Endothelial cell of umbilical vein (primary cell): ENCODE data around the gene WDR31. TPM values are rescaled to one million over a fixed set of nuclear protein-coding genes. Genes with fewer than 3 reads are reported as not detected.

Experiments
- BruUV-seq: library from RNA; stranded (reverse); fragments of 400-500 nt; replicated peaks from 2 replicates; lab custom pipeline; 2021; lab: Mats Ljungman, UMichigan
- CTCF ChIA-PET: fragments of 300-600, 350-600 bp; sonication (Branson Sonifier 250); formaldehyde crosslinking; loops from one replicate; lab custom pipeline; 2021; ENCODE audit warnings: antibody characterized with exemption, inconsistent platforms; lab: Charles Lee
- POLR2A ChIA-PET: fragments of 300-600, 350-600 bp; sonication (Branson Sonifier 250); formaldehyde crosslinking; loops from one replicate; lab custom pipeline; 2021; ENCODE audit warnings: antibody characterized with exemption, inconsistent platforms; lab: Charles Lee
- DNase-seq: peaks from one replicate; pipeline ENCODE4 v3.0.0-alpha.2; 2011; ENCODE audit warnings: low read depth, low spot score
- FAIRE-seq: peaks from 2 replicates; lab custom pipeline; 2011; peaks lifted over from hg19 to GRCh38; lab: Jason Lieb, UNC
- H2AFZ ChIP-seq: 2 replicates; pipeline ENCODE4 v1.6.0; 2012; ENCODE audit warnings: low read depth, low read length, control low read depth, inconsistent platforms
- H3K27ac ChIP-seq: 2 replicates; pipeline ENCODE4 v1.5.1; 2011; ENCODE audit warnings: low read depth, mild to moderate bottlenecking, control low read depth, low read length, moderate library complexity; ENCODE audit not compliant: insufficient read depth
- H3K27me3 ChIP-seq, 2 experiments: 2 replicates each; pipeline versions ENCODE4 v1.6.0 to v1.6.1; 2011; ENCODE audit warnings: low read length in 2 of 2, mixed read lengths in 1 of 2; ENCODE audit not compliant: control insufficient read depth in 2 of 2, insufficient read depth in 2 of 2
- H3K36me3 ChIP-seq, 2 experiments: 2 replicates in 1 of 2; 3 replicates in 1 of 2; pipeline ENCODE4 v1.5.1; 2011; ENCODE audit warnings: low read length in 2 of 2, mild to moderate bottlenecking in 1 of 2, moderate library complexity in 1 of 2; ENCODE audit not compliant: control insufficient read depth in 2 of 2, insufficient read depth in 2 of 2; ENCODE audit errors: extremely low read depth in 1 of 2
- H3K4me1 ChIP-seq: 3 replicates; pipeline ENCODE4 v1.5.1; 2011; ENCODE audit warnings: mild to moderate bottlenecking, low read length; ENCODE audit not compliant: control insufficient read depth, insufficient read depth; ENCODE audit errors: extremely low read depth
- H3K4me2 ChIP-seq: 2 replicates; pipeline ENCODE4 v1.6.1; 2011; ENCODE audit warnings: low read length, control low read depth, mixed read lengths; ENCODE audit not compliant: insufficient read depth
- H3K4me3 ChIP-seq, 3 experiments: fragments of 200-600 bp in 1 of 3; sonication (generic), shearing (Covaris generic) in 1 of 3; replicated peaks in 1 of 3; 2 replicates each; pipeline ENCODE4 v1.5.1; 2011 to 2016; ENCODE audit warnings: control low read depth in 3 of 3, low read length in 3 of 3, mild to moderate bottlenecking in 2 of 3, inconsistent platforms in 1 of 3, low read depth in 1 of 3, moderate library complexity in 1 of 3; ENCODE audit not compliant: insufficient read depth in 1 of 3
- H3K79me2 ChIP-seq: 2 replicates; pipeline ENCODE4 v1.6.0; 2012; ENCODE audit warnings: low read length, inconsistent platforms; ENCODE audit not compliant: control insufficient read depth, insufficient read depth
- H3K9ac ChIP-seq: replicated peaks from 2 replicates; pipeline ENCODE3; 2011; ENCODE audit warnings: low read length, control low read depth; ENCODE audit not compliant: insufficient read depth; ENCODE audit errors: extremely low read depth
- H3K9me1 ChIP-seq: replicated peaks from 3 replicates; pipeline ENCODE4 v1.6.0; 2011; ENCODE audit warnings: mild to moderate bottlenecking, low read length; ENCODE audit not compliant: control insufficient read depth, insufficient read depth; ENCODE audit errors: extremely low read depth
- H3K9me3 ChIP-seq: replicated peaks from 2 replicates; pipeline ENCODE4 v1.5.1; 2012; ENCODE audit warnings: low read length, inconsistent platforms; ENCODE audit not compliant: control insufficient read depth, insufficient read depth
- H4K20me1 ChIP-seq: replicated peaks from 2 replicates; pipeline ENCODE3; 2011; ENCODE audit warnings: mild to moderate bottlenecking, low read length; ENCODE audit not compliant: control insufficient read depth, insufficient read depth; ENCODE audit errors: extremely low read depth
- CTCF ChIP-seq, 2 donors: IDR thresholded peaks; 1 replicate in 1 of 2; 2 replicates in 1 of 2; pipeline ENCODE4 v1.5.1; 2011; ENCODE audit warnings: low read length in 2 of 2, mild to moderate bottlenecking in 2 of 2, moderate library complexity in 2 of 2, control low read depth in 1 of 2, inconsistent platforms in 1 of 2, low read depth in 1 of 2; ENCODE audit not compliant: insufficient read depth in 1 of 2; ENCODE audit errors: extremely low read depth in 1 of 2
- EZH2 ChIP-seq: IDR thresholded peaks from 2 replicates; pipeline ENCODE4 v1.6.1; 2012; ENCODE audit warnings: borderline replicate concordance, low read depth, mild to moderate bottlenecking, moderate library complexity, low read length, inconsistent platforms; ENCODE audit not compliant: severe bottlenecking
- FOS ChIP-seq: IDR thresholded peaks from 2 replicates; pipeline ENCODE4 v1.6.1; 2011; ENCODE audit warnings: mild to moderate bottlenecking, low read length, moderate library complexity, borderline replicate concordance; ENCODE audit not compliant: insufficient read depth
- GATA2 ChIP-seq: IDR thresholded peaks from 2 replicates; pipeline ENCODE4 v1.7.0; 2011; ENCODE audit warnings: low read depth, mild to moderate bottlenecking, moderate library complexity, mixed read lengths, low read length; ENCODE audit not compliant: insufficient read length, insufficient read depth
- JUN ChIP-seq: IDR thresholded peaks from 2 replicates; pipeline ENCODE4 v1.6.1; 2011; ENCODE audit warnings: borderline replicate concordance, low read depth; ENCODE audit not compliant: insufficient read length, insufficient read depth
- MAX ChIP-seq: IDR thresholded peaks from 2 replicates; pipeline ENCODE4 v1.6.1; 2011; ENCODE audit not compliant: insufficient read depth, insufficient read length
- MYC ChIP-seq: IDR thresholded peaks from one replicate; pipeline ENCODE4 v1.6.1; 2011; ENCODE audit warnings: mild to moderate bottlenecking, low read depth, low read length
- POLR2A ChIP-seq: IDR thresholded peaks from 2 replicates; pipeline ENCODE4 v1.6.1; 2012; ENCODE audit warnings: low read depth, mild to moderate bottlenecking, control low read depth, low read length
- POLR2AphosphoS5 ChIP-seq: IDR thresholded peaks from 2 replicates; pipeline ENCODE4 v1.6.1; 2012; ENCODE audit warnings: low read depth, mild to moderate bottlenecking, control low read depth, low read length, moderate library complexity; ENCODE audit not compliant: insufficient read depth
- dilution Hi-C: fragments of 300-500 bp; cut with MboI; formaldehyde crosslinking; loops from one replicate; pipeline ENCODE4 v1.15.0; 2019; ENCODE audit warnings: low sequenced_read_pairs; ENCODE audit not compliant: extremely low pct_ligation_motif_present
- intact Hi-C: fragments of 100-400 bp; cut with micrococcal nuclease; formaldehyde crosslinking; loops from one replicate; pipeline ENCODE4 v1.10.0; 2022
- polyA plus RNA-seq, 4 experiments: library from polyadenylated mRNA; depleted of rRNA in 3 of 4; stranded (reverse) in 3 of 4; unstranded in 1 of 4; fragments of >200 nt; gene quantifications; 2 replicates each; pipeline versions ENCODE4 v1.2.1 to v1.2.3, GENCODE V29; 2011 to 2012; ENCODE audit warnings: missing spikeins in 1 of 4
- total RNA-seq: library from RNA; stranded (reverse); gene quantifications from 2 replicates; pipeline ENCODE4 v1.2.3, GENCODE V29; 2021

WDR31 gene
- total and polyA plus RNA-seq, 2 donors (not counting 3 experiments of a cell fraction or from before 2014, with no cell fraction given) = 0.22 to 1.00 TPM

GRCh38 chr9:113290052-113290607 is 49.9 kb downstream of the WDR31 start:
- H3K4me1 ChIP-seq = no peaks in the 10 kb centered on the region
- dilution Hi-C loops = no loop called here
- POLR2A ChIA-PET = interaction anchor here (0.7 kb wide), 1 partner anchor 74 kb away, joined by 4 read pairs; no protein-coding TSS in a partner anchor
- H3K79me2 ChIP-seq = no peaks in the 10 kb centered on the region
- no peaks in the 10 kb centered on the region for H4K20me1 ChIP-seq
- no peaks in the 10 kb centered on the region for H3K27me3 ChIP-seq
- intact Hi-C loops = no loop called here
- H3K4me3 ChIP-seq = no peak overlapping the region
- H3K9me1 ChIP-seq = no peaks in the 10 kb centered on the region
- no peak overlapping the region for H2AFZ ChIP-seq
- no peak overlapping the region for H3K27ac ChIP-seq
- no peak overlapping the region for H3K9ac ChIP-seq
- no peak for TF ChIP-seq EZH2
- no peak for TF ChIP-seq JUN
- TF ChIP-seq POLR2AphosphoS5 = no peak
- TF ChIP-seq CTCF (IDR thresholded peaks at IDR 0.05; ENCODE audit: extremely low read depth in 1 of 2, insufficient read depth in 1 of 2, low read depth in 1 of 2, low read length in 2 of 2) = no peak
- TF ChIP-seq MAX = no peak
- peak; percentile 7 for TF ChIP-seq FOS
- no peak for TF ChIP-seq POLR2A
- no peak for TF ChIP-seq MYC
- no peak for TF ChIP-seq GATA2
- H3K9me3 ChIP-seq = no peaks in the 10 kb centered on the region
- H3K4me2 ChIP-seq = no peak overlapping the region
- CTCF ChIA-PET = interaction anchor here (1.1 to 1.2 kb wide), 2 partner anchors 116 to 368 kb away, joined by 3 read pairs; no protein-coding TSS in a partner anchor
- DNase-seq = no peak
- no peak for FAIRE-seq
- BruUV-seq = no TSS peak
- peaks cover 26 to 29% of the 10 kb centered on the region in 2 experiments for H3K36me3 ChIP-seq
